HFFc6 (cell line): Measurements from ENCODE around the gene COX8C. TPM values are rescaled to one million over a fixed set of nuclear protein-coding genes. Genes with fewer than 3 reads are reported as not detected.
"Not testable (repeated sequence)": the region's sequence is repeated elsewhere in the genome, so short reads cannot be mapped to it uniquely, and the experiment has no call there.

Source experiments
- DNase-seq: peaks from one replicate; pipeline ENCODE4 v3.0.0-alpha.2; 2018
- H3K27ac Mint-ChIP-seq: 2 replicates; pipeline ENCODE4 v1.8.0; 2020; ENCODE audit warnings: mild to moderate bottlenecking, mixed read lengths
- H3K27me3 Mint-ChIP-seq: 2 replicates; pipeline ENCODE4 v1.8.0; 2021; ENCODE audit warnings: mild to moderate bottlenecking, moderate library complexity, mixed read lengths; ENCODE audit not compliant: insufficient read depth
- H3K36me3 Mint-ChIP-seq: 2 replicates; pipeline ENCODE4 v1.8.0; 2021; ENCODE audit warnings: low read depth, mixed read lengths
- H3K4me1 Mint-ChIP-seq: 2 replicates; pipeline ENCODE4 v1.8.0; 2020; ENCODE audit warnings: low read depth, mixed read lengths
- H3K4me3 Mint-ChIP-seq: 2 replicates; pipeline ENCODE4 v1.8.0; 2020; ENCODE audit warnings: mild to moderate bottlenecking, moderate library complexity, mixed read lengths
- H3K9me3 Mint-ChIP-seq: 2 replicates; pipeline ENCODE4 v1.8.0; 2020; ENCODE audit warnings: mild to moderate bottlenecking, mixed read lengths
- total RNA-seq, 6 experiments: library from RNA; stranded (reverse); fragmentation: NEBNext Ultra II Directional; extraction: Animal tissue kit (Norgen Biotek cat#: 25700); gene quantifications; 2 replicates in 1 of 6; 3 replicates in 5 of 6; pipeline ENCODE4 v1.2.3, GENCODE V29; 2021
- TF ChIP-seq, protein P1 (sequence below): fragments of 200-600 bp; sonication (generic); IDR thresholded peaks from 2 replicates; pipeline ENCODE4 v1.5.0; 2021; ENCODE audit warnings: antibody characterized with exemption, mild to moderate bottlenecking

Gene COX8C
- total RNA-seq, 6 experiments from 2014 or later = not detected

DNA sequence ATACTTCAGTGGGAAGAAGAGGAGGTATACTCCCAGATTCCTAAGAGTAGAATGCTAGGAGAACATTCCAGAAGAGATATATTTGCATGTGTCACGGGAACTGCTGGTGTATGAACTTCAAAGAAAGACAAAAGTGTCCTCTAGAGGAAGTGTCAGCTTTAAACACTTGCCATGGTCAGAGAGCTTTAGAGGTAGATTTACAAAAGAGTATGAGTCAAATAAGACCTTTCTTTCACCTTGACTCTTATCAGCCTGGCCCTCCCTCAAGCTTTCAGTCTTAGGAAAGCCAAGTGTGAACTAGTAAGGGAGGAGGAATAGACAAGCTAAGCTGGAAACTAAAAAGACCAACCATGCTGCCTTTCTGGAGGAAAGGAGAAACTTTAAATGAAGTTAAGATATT, 34.7 kb downstream of the COX8C start:
- Mint-ChIP-seq H3K9me3 (no peaks in the 10 kb centered on the region; the same call in 1 of the 2 replicates), H3K4me3 (no peak overlapping the region), H3K27me3 (no peaks in the 10 kb centered on the region; the same call in 1 of the 2 replicates), H3K27ac (no peak overlapping the region), H3K36me3 (no peaks in the 10 kb centered on the region), H3K4me1 (no peaks in the 10 kb centered on the region)
- no peak for DNase-seq
- TF ChIP-seq, protein P1, sequence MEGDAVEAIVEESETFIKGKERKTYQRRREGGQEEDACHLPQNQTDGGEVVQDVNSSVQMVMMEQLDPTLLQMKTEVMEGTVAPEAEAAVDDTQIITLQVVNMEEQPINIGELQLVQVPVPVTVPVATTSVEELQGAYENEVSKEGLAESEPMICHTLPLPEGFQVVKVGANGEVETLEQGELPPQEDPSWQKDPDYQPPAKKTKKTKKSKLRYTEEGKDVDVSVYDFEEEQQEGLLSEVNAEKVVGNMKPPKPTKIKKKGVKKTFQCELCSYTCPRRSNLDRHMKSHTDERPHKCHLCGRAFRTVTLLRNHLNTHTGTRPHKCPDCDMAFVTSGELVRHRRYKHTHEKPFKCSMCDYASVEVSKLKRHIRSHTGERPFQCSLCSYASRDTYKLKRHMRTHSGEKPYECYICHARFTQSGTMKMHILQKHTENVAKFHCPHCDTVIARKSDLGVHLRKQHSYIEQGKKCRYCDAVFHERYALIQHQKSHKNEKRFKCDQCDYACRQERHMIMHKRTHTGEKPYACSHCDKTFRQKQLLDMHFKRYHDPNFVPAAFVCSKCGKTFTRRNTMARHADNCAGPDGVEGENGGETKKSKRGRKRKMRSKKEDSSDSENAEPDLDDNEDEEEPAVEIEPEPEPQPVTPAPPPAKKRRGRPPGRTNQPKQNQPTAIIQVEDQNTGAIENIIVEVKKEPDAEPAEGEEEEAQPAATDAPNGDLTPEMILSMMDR = no peak

DNA sequence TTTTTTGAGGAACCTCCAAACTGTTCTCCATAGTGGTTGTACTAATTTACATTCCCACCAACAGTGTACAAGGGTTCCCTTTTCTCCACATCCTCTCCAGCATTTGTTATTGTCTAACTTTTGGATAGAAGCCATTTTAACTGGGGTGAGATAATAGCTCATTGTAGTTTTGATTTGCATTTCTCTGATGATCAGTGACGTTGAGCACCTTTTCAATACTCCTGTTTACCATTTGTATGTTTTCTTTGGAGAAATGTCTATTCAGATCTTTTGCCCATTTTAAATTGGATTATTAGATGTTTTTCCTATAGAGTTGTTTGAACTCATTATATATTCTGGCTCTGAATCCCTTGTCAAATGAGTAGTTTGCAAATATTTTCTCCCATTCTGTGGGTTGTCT, 37.3 kb downstream of the COX8C start:
- H3K36me3 Mint-ChIP-seq, H3K4me3 Mint-ChIP-seq, H3K27ac Mint-ChIP-seq, DNase-seq, H3K27me3 Mint-ChIP-seq, H3K4me1 Mint-ChIP-seq: not testable (repeated sequence)
- peaks cover 12% of the 10 kb centered on the region for H3K9me3 Mint-ChIP-seq

DNA sequence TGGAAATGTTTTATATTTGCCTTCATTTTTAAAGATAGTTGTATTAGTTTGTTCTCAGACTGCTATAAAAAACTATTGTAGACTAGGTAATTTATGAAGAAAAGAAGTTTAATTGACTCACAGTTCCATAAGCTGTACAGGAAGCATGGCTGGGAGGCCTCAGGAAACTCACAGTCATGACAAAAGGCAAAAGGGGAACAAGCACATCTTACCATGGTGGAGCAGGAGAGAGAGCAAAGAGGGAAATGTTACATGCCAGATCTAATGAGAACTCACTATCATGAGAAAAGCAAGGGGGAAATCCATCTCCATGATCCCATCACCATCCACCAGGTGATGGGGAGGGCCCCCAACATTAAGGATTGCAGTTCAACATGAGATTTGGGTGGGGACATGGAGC, 48.2 kb downstream of the COX8C start:
- Mint-ChIP-seq H3K36me3 (no peaks in the 10 kb centered on the region), H3K9me3 (peaks cover 26% of the 10 kb centered on the region), H3K27ac (no peak overlapping the region), H3K4me1 (no peaks in the 10 kb centered on the region), H3K27me3 (no peaks in the 10 kb centered on the region), H3K4me3 (no peak overlapping the region)
- no peak for DNase-seq
- TF ChIP-seq, protein P1 = no peak

DNA sequence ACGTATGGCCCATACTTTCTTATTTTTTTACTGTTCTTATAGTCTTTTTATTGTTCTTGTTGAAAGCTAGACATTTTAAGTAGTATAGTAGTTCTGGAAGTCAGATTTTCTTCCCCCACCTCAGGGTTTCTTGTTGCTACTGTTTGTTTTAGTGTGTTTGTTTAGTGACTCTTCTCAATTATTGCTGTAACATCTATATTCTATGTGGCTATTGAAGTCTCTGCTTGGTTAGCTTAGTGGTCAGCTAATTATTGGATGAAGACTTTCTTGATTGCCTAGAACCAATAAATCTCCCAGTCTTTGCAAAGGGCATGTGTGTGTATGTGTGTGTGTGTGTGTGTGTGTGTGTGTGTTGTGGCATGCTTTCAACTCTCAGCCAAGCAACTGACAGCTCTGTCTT, 49.5 kb downstream of the COX8C start:
- Mint-ChIP-seq H3K36me3 (no peaks in the 10 kb centered on the region), H3K4me1 (no peaks in the 10 kb centered on the region), H3K9me3 (peaks cover 35% of the 10 kb centered on the region), H3K27ac (no peak overlapping the region), H3K4me3 (no peak overlapping the region), H3K27me3 (no peaks in the 10 kb centered on the region)
- DNase-seq = no peak
- TF ChIP-seq, protein P1 = no peak

Other genes with a start within 250 kb of the COX8C start
- 10 to 100 TPM; 27.3 to 38.1 (median 32.4) TPM for gene ITPK1, start 231.3 kb upstream of the COX8C start, total RNA-seq
- gene MOAP1, start 162.3 kb upstream of the COX8C start, total RNA-seq = 10 to 100 TPM; 12.2 to 20.4 (median 14.2) TPM
- 10 to 100 TPM; 10.7 to 14.5 (median 12.8) TPM for gene LYSET, start 161.9 kb upstream of the COX8C start, total RNA-seq
- 10 to 100 TPM in 1 of 6 experiments, 1 to 10 TPM in 5; 7.9 to 10.1 (median 9.1) TPM for gene GON7, start 140.1 kb upstream of the COX8C start, total RNA-seq
- gene UBR7, start 139.9 kb upstream of the COX8C start, total RNA-seq = 10 to 100 TPM; 15.3 to 23.6 (median 21.8) TPM
- gene BTBD7, start 14.1 kb upstream of the COX8C start, total RNA-seq = 10 to 100 TPM; 36.8 to 45.6 (median 40.0) TPM
- under 1 TPM; 0.02 to 0.08 (median 0.05) TPM for gene UNC79, start 83.8 kb downstream of the COX8C start, total RNA-seq